Lower leg skin (tissue), 4 donors: ENCODE results near the gene EHMT2. TPM values are rescaled to one million over a fixed set of nuclear protein-coding genes. Genes with fewer than 3 reads are reported as not detected.

ENCODE experiments used
- DNase-seq, 2 donors: peaks; one replicate each; pipeline ENCODE4 v3.0.0-alpha.2; 2019; ENCODE audit warnings: low spot score in 2 of 2
- H3K4me3 ChIP-seq: fragments of 200-600 bp; sonication (generic); 2 replicates; pipeline ENCODE4 v1.5.1; 2017; ENCODE audit warnings: mild to moderate bottlenecking, low read depth; ENCODE audit not compliant: poor library complexity, severe bottlenecking
- CTCF ChIP-seq, 3 donors: fragments of 450-650 bp; IDR thresholded peaks; one replicate each; pipeline ENCODE4 v1.5.1; 2016; ENCODE audit warnings: antibody characterized with exemption in 3 of 3, mild to moderate bottlenecking in 3 of 3, moderate library complexity in 2 of 3
- POLR2A ChIP-seq, 2 donors: fragments of 450-650 bp; IDR thresholded peaks; one replicate each; pipeline ENCODE4 v1.6.1; 2016 to 2017; ENCODE audit warnings: antibody characterized with exemption in 2 of 2, mild to moderate bottlenecking in 1 of 2, moderate library complexity in 1 of 2
- WGBS, 2 donors: methylation state at CpG; one replicate each; pipeline ENCODE4 v1.1.5; 2018; 5-methylcytosine and 5-hydroxymethylcytosine counted together
- intact Hi-C: fragments of 100-400 bp; cut with DNase I; formaldehyde crosslinking; loops from one replicate; pipeline ENCODE4 v1.15.0; 2023; ENCODE audit warnings: low total_unique reads
- total RNA-seq, 4 donors: library from RNA; depleted of rRNA; stranded (reverse); fragments of >200 nt; gene quantifications; one replicate each; pipeline ENCODE4 v1.1.0, GENCODE V29; 2016

EHMT2 gene
- 10 to 100 TPM; 25.5 to 39.3 (median 33.6) TPM for total RNA-seq

- peak; percentile 76 to 96 for DNase-seq
- WGBS, 2 donors, result 0 to 1% methylated on average over 43 to 49 of the region's 49 CpGs
- intact Hi-C loops, result no loop called here
Observed at GRCh38 chr6:31897612-31898382, at the start of gene EHMT2. TSS of gene EHMT2 (minus strand) at chr6:31897698. CDS start at chr6:31897677, 21 bp downstream.

GRCh38 chr6:31947070-31947675, 49.7 kb upstream of the EHMT2 start:
- no peak for DNase-seq
- 88 to 89% methylated on average over 24 of the region's 24 CpGs for WGBS, 2 donors
- no peak for TF ChIP-seq POLR2A (IDR thresholded peaks at IDR 0.05)
- no peak for TF ChIP-seq CTCF (IDR thresholded peaks at IDR 0.05)
- H3K4me3 ChIP-seq, result no peak overlapping the region
- intact Hi-C loops, result no loop called here

More at GRCh38 chr6:31897612-31898382, at the start of gene EHMT2:
- H3K4me3 ChIP-seq, result peak within 1 kb of the TSS; percentile 88
- TF ChIP-seq CTCF (IDR thresholded peaks at IDR 0.05) (no peak), POLR2A (IDR thresholded peaks at IDR 0.05) (no peak)

GRCh38 chr6:31946370-31946885, 48.9 kb upstream of the EHMT2 start:
- TF ChIP-seq CTCF (IDR thresholded peaks at IDR 0.05) (no peak), POLR2A (IDR thresholded peaks at IDR 0.05) (no peak)
- intact Hi-C loops, result no loop called here
- DNase-seq, result no peak
- H3K4me3 ChIP-seq, result no peak overlapping the region
- WGBS, 2 donors, result 81 to 82% methylated on average over 11 of the region's 11 CpGs

- intact Hi-C loops, result no loop called here
- peak; percentile 81 to 95 for DNase-seq
- no peak for TF ChIP-seq POLR2A (IDR thresholded peaks at IDR 0.05)
- no peak for TF ChIP-seq CTCF (IDR thresholded peaks at IDR 0.05)
- WGBS, 2 donors, result 19 to 28% methylated on average over 11 of the region's 11 CpGs
- no peak within 1 kb of the TSS for H3K4me3 ChIP-seq
Observed at GRCh38 chr6:31945507-31946369, 48.2 kb upstream of the EHMT2 start, which contains the start of gene CFB. TSS of gene CFB (plus strand) at chr6:31946095. CDS start at chr6:31946222, 127 bp downstream.

GRCh38 chr6:31945154-31945506, 47.6 kb upstream of the EHMT2 start:
- DNase-seq, result no peak
- TF ChIP-seq POLR2A (IDR thresholded peaks at IDR 0.05) (no peak), CTCF (IDR thresholded peaks at IDR 0.05) (no peak)
- no peak overlapping the region for H3K4me3 ChIP-seq
- intact Hi-C loops, result no loop called here
- 40 to 43% methylated on average over 9 of the region's 9 CpGs for WGBS, 2 donors
